Cardiac septum (tissue), 1 donor: ENCODE results near the gene FLOT2. TPM values are rescaled to one million over a fixed set of nuclear protein-coding genes. Genes with fewer than 3 reads are reported as not detected.
"Not testable (repeated sequence)": the region's sequence is repeated elsewhere in the genome, so short reads cannot be mapped to it uniquely, and the experiment has no call there.

Source experiments
- DNase-seq: peaks from one replicate; pipeline ENCODE4 v3.0.0-alpha.2; 2020; ENCODE audit warnings: low spot score
- intact Hi-C: fragments of 100-400 bp; cut with DNase I; formaldehyde crosslinking; loops from one replicate; pipeline ENCODE4 v1.14.0; 2022
- total RNA-seq: library from RNA; stranded (reverse); fragmentation: NEBNext Ultra II Directional; extraction: Animal tissue kit (Norgen Biotek cat#: 25700); gene quantifications from one replicate; pipeline ENCODE4 v1.2.1, GENCODE V29; 2021
- donor health status: DM: no; HTN: no; CAD: no.

The FLOT2 gene
- total RNA-seq, 1 donor from 2014 or later: 80.4 TPM

DNA sequence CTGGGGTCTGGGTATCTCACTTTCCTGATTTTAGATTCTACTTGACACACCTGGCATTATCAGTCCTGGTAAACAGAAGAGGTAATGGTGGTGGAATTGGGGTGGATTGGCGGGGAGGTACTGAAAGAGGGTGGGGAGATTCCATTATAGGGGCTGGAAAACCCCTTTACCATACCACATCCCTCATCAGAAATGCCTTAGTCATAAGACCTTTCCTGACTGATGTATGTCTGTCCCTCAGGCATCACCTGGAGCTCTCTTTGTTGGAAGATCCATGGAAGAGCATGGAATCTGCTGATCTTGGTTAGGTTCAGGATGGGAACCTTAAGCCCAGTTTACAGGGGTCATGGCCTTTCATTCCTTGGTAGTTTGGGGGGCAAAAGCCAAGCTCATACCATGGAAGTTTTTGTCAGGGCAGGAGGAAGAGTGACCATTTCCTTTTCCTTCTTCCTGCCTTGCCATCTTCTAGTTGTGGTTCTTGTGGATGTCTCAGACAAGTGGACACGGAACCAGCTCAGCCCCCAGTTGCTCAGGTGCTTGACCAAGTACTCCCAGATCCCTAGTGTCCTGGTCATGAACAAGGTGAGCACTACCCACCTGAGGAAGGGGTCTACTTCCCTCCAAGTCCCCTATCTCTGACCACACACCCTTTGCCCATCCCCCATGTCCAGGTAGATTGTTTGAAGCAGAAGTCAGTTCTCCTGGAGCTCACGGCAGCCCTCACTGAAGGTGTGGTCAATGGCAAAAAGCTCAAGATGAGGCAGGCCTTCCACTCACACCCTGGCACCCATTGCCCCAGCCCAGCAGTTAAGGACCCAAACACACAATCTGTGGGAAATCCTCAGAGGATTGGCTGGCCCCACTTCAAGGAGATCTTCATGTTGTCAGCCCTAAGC is 39.4 kb downstream of the FLOT2 start:
- DNase-seq: no peak
- intact Hi-C loops: no loop called here

DNA sequence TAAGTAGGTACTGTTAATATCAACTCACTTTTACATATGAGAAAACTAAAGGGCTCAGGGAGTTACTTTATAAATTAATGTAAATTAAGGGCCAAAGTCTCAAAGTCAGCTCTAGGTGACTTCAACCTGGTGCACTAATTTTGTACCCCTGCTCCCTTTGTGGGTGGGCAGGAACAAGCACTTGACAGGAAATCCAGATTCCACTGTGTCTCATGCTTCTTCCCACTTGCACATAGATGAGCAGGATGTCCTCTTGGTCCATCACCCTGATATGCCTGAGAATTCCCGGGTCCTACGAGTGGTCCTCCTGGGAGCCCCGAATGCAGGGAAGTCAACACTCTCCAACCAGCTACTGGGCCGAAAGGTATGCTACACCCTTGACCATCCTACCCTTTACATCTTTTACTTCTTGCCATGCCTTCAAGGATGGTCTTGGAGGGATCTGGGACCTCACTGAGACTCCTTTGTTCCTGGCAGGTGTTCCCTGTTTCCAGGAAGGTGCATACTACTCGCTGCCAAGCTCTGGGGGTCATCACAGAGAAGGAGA is 41.4 kb downstream of the FLOT2 start:
- DNase-seq: no peak
- intact Hi-C loops: no loop called here

GRCh38 chr17:28855336-28855679 is 42.2 kb downstream of the FLOT2 start:
- peak; percentile 22 for DNase-seq
- intact Hi-C loops: no loop called here

DNA sequence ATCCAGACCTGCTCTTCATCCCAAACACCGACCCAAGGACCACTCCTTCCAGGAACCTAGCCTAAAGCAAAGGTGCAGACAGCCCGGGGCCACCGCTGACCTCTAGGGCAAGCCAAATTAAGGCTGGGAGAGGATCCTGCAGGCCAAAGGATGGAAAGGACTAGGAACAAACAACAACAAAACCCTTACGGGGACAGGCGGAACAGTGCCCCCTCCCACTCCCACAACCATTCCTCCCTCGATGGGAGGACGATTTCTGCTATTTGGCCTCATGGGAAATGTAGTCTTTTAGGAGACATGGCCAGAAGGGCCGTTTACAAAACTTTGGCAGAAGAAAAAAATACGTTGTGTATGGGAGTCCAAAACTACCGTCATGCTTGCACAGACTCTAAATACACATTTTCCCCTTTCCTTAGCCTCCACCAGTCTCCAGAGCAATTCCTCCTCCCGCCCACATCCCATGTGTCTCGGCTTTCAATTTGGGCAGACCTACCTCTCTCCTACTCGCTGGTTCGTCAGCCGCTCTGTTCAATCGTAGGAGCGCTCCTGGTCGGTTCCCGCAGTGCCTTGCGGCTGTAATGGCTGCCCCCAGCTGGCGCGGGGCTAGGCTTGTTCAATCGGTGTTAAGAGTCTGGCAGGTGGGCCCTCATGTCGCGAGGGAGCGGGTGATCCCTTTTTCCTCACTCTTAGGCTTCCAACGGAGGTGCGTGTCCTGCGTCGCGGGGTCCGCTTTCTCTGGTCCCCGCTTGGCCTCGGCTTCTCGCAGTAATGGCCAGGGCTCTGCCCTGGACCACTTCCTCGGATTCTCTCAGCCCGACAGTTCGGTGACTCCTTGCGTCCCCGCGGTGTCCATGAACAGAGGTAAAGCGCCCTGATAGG is 42.8 kb downstream of the FLOT2 start, which contains the start of gene ERAL1:
TSS of gene ERAL1 (plus strand) at position 560 of the 879 bp plus-strand sequence. CDS start at position 579, 19 bp downstream.
- peak; percentile 94 for DNase-seq
- intact Hi-C loops: no loop called here

GRCh38 chr17:28853295-28853694 is 44.2 kb downstream of the FLOT2 start:
- intact Hi-C loops: no loop called here

DNA sequence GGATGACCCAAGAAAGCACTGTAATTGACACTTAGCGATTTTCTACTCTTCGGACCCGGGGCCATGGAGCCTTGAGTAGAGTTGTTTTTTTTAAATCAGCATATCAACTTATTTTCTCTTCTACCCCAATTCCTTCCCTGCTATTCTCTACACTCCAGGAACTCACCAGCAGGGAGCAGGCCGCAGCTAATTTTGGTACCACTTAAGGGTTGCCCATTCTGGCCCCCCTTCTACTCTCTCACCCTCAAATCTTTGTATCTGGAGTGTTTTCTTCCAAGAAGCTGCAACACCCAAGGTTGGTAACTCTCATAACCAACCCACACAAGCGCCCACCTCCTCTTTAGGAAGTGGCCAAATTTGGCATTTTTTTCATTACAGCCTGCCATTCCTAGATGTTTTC is 48.3 kb downstream of the FLOT2 start:
- DNase-seq: no peak
- intact Hi-C loops: no loop called here

More at GRCh38 chr17:28853295-28853694, 44.2 kb downstream of the FLOT2 start:
- no peak for DNase-seq

DNA sequence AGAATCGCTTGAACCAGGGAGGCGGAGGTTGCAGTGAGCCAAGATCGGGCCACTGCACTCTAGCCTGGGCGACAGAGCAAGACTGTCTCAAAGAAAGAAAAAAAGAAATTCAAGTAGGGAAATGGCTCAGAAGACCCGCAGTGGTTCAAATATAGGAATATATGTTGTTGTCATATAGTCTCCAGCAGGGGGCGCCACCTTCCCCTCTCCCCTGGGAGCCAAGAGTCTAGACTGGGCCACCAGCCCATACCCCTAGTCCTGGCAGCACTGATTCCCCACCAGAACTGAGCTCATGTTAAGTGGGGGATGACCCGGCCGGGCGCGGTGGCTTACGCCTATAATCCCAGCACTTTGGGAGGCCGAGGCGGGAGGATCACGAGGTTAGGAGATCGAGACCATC is 48.9 kb downstream of the FLOT2 start:
- intact Hi-C loops: not testable (repeated sequence)

GRCh38 chr17:28846699-28847098 is 50.8 kb downstream of the FLOT2 start:
- peak; percentile 29 for DNase-seq
- intact Hi-C loops: not testable (repeated sequence)

More for the DNA sequence above, 48.9 kb downstream of the FLOT2 start:
- DNase-seq: peak; percentile 82

DNA sequence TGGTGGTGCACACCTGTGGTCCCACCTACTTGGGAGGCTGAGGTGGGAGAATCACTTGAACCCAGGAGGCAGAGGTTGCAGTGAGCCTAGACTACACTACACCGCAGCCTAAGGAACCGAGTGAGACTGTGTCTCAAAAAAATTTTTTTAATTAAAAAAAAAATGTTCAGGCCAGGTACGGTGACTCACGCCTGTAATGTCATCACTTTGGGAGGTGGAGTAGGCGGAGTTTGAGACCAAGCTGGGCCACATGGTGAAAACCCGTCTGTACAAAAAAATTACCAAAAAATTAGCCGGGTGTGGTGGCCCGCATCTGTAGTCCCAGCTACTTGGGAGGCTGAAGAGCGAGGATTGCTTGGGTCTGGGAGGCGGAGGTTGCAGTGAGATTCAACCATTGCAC is 51.3 kb downstream of the FLOT2 start:
- intact Hi-C loops: no loop called here

GRCh38 chr17:28843816-28844148 is 53.8 kb downstream of the FLOT2 start:
- intact Hi-C loops: loop anchor here (5.0 kb wide), 2 partner anchors 54 to 81 kb away; partner anchors contain the start of gene FLOT2
- no peak for DNase-seq

More for the DNA sequence above, 51.3 kb downstream of the FLOT2 start:
- DNase-seq: peak; percentile 4

DNA sequence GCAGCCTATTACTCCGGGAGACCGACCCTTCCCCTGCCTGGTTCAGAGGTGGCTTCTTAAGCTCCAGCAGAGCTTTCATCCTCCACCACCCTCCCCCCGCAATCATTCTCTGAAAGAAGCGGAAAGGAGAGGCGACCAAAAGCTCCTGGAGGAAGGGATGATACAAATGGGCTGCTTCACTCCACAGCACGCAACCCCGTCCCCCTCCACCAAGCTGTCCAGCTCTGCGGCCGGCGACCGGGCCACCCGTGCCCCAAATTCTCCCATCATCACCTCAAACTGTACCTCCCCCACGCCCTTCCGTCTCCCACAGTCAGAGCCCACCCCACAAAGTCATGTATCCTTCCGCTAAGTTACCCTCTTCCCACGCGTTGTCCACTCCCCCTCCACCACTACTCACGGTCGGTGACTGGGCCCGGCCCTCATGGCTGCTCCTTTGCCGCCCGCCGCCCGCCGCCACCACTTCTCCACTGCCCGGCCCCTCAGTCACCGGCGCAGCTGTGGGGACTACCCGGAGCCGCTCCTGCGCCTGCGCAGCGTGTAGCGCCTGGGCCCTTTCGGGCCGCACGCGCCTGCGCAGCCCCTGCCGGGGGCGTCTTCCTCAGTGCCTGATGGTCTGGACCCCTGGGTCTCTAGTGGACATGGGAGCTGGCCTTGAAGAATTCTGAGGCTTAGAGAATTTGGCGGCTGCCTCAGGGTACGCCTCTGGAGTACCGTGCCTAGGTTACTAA is 55.1 kb downstream of the FLOT2 start, which contains the start of gene FAM222B:
TSS of gene FAM222B (minus strand) at position 509 of the 731 bp plus-strand sequence. CDS start 76,123 bp downstream, outside the sequence.
- intact Hi-C loops: loop anchor here (5.0 kb wide), 2 partner anchors 55 to 80 kb away; partner anchors contain the start of gene FLOT2
- DNase-seq: peak; percentile 90

DNA sequence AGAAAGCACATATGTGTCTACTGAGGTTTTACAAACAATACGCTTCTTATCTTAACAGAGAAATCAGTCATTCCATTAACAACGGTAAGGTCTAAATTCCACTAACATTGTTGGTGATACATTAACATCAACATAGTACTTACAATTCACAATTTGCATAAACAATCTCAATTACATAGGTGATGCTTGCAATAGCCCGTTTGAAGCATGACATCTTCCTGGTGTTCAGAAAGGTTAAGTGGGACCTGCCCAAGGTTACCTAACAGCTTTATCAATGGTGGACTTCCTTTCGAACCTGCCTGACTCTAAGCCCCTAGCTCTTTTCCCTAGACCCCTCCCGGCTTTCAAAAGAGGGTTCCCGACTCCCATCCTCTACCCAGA is 55.6 kb downstream of the FLOT2 start:
- intact Hi-C loops: loop anchor here (5.0 kb wide), 2 partner anchors 55 to 80 kb away; partner anchors contain the start of gene FLOT2
- DNase-seq: no peak

DNA sequence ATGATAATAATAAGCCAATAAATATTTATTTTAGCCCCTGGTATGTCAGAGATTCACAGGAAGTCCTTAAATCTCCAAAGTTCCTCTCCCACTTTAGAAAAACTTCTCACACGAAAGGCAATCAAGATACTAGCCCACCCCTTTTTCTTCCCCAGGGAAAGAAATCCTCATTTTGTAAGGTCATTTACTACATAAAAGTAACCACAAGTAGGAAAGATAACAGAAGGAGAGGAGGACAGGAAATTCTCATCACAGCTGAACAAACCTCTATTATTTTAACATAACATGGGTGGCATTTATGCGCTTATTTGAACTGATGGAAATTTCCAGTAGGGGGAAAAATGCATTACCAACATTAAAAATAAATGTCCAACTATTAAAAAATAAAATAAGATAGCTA is 58.3 kb downstream of the FLOT2 start:
- no peak for DNase-seq
- intact Hi-C loops: no loop called here

- DNase-seq, intact Hi-C loops: not testable (repeated sequence)
Observed at GRCh38 chr17:28836541-28836940, 61.0 kb downstream of the FLOT2 start.

DNA sequence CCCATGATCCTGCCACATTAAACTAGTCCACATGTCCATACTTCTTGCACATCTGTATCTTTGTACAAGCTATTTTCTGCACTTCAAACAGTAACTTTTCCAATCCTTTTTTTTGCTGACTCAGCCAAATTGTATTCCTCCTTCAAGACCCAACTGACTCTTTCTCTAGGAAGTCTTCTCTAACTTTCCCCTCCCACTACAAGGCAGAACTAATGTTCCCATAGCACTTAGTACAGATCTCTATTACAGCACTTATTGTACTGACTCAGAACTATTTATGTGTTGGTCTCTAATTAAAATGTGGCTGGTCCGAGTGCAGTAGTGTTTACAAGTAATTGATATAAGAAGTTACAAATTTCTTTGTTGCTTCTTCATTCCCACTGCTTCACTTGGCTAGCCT is 63.1 kb downstream of the FLOT2 start:
- DNase-seq: no peak
- intact Hi-C loops: no loop called here
